IPS-NIHi7 (cell line): ENCODE data around the gene OR51S1.
"Not testable (repeated sequence)": the region's sequence is repeated elsewhere in the genome, so short reads cannot be mapped to it uniquely, and the experiment has no call there.

ENCODE experiments used
- DNase-seq: peaks from one replicate; pipeline ENCODE4 v3.0.0; 2012; ENCODE audit warnings: mixed read lengths; ENCODE audit errors: extremely low spot score

The OR51S1 gene

GRCh38 chr11:4808476-4808875 is 40.5 kb downstream of the OR51S1 start:
- no peak for DNase-seq

GRCh38 chr11:4804280-4804679 is 44.7 kb downstream of the OR51S1 start, which contains the start of gene OR52R1:
Gene OR52R1 (minus strand): TSS chr11:4804380. CDS start chr11:4804380, 0 bp downstream.
- DNase-seq = no peak

DNA sequence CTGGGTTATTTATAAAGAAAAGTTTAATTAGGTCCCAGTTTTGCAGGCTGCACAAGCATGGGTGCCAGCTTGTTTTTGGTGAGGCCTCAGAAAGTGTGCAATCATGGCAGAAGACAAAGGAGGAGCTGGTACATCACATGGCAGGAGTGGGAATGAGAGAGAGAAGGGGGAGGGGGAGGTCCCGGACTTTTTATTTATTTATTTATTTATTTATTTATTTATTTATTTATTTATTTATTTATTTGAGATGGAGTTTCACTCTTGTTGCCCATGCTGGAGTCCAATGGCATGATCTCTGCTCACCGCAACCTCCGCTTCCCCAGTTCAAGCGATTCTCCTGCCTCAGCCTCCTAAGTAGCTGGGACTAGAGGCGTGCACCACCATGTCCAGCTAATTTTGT is 47.7 kb downstream of the OR51S1 start:
- DNase-seq = not testable (repeated sequence)

GRCh38 chr11:4798427-4799183 is 50.4 kb downstream of the OR51S1 start:
- no peak for DNase-seq
